ENCODE data around the gene SIM2.

DNA sequence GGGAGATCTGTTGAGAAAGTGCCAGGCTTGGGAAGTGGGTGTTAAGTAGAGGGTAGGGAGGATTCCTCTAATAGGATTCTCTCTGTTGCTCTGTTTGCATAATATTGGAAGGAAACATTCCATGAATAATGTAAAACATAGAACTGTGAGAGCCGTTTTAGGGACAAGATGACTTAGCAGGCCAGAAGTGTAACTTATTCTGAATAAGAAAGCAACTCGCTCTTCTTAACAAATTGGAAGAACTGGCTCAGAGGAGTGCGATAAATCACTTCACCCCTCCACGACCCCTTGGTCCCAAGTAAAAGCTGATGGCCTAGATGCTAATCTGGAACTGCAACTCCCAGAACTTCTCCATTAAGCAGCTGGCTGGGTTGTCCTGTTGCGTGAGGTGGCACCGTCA is 19.1 kb downstream of the SIM2 start:
- no peak for TF ChIP-seq POLR2A (IDR thresholded peaks at IDR 0.05; ENCODE audit: low read length)
- TF ChIP-seq GATA1 (IDR thresholded peaks at IDR 0.05; ENCODE audit: low read depth, low read length), result no peak

Measured in erythroblast (primary cell).